ENCODE data around the gene HDGF. TPM values are rescaled to one million over a fixed set of nuclear protein-coding genes. Genes with fewer than 3 reads are reported as not detected.

The HDGF gene
- total RNA-seq, 2 donors from 2014 or later, result 92.4 to 122 TPM

GRCh38 chr1:156754219-156754618 is 2.7 kb upstream of the HDGF start:
- Histone ChIP-seq H3K27me3 (no peaks in the 10 kb centered on the region), H3K27ac (no peak overlapping the region), H3K36me3 (replicated peaks in 1 of 2; ENCODE audit: insufficient read depth in 1 of 2, low read depth in 2 of 2) (no peaks in the 10 kb centered on the region), H3K4me1 (peaks cover 22% of the 10 kb centered on the region), H3K9me3 (no peaks in the 10 kb centered on the region), H3K4me3 (no peak overlapping the region)
- TF ChIP-seq CTCF (IDR thresholded peaks at IDR 0.05) (no peak), POLR2A (IDR thresholded peaks at IDR 0.05) (no peak)
- no peak for DNase-seq
- intact Hi-C loops (cut with DNase I), result no loop called here
- no peak for ATAC-seq
- WGBS, 2 donors, result 81 to 84% methylated on average over 8 of the region's 8 CpGs

GRCh38 chr1:156752843-156753482 is 1.5 kb upstream of the HDGF start:
- H3K36me3 ChIP-seq (replicated peaks in 1 of 2; ENCODE audit: insufficient read depth in 1 of 2, low read depth in 2 of 2), result no peaks in the 10 kb centered on the region
- H3K9me3 ChIP-seq, result no peaks in the 10 kb centered on the region
- H3K27me3 ChIP-seq, result no peaks in the 10 kb centered on the region
- ATAC-seq (no peak), DNase-seq (no peak)
- peak overlapping the region in 1 of 2 donors; percentile 98 for H3K4me3 ChIP-seq
- H3K4me1 ChIP-seq, result peaks cover 34% of the 10 kb centered on the region
- no peak for TF ChIP-seq POLR2A (IDR thresholded peaks at IDR 0.05)
- no peak for TF ChIP-seq CTCF (IDR thresholded peaks at IDR 0.05)
- intact Hi-C loops (cut with DNase I), result no loop called here
- peak overlapping the region in 2 of 4 donors; percentile 98 to 99 for H3K27ac ChIP-seq
- WGBS, 2 donors, result 4 to 21% methylated on average over 1 of the region's 1 CpG

- DNase-seq (peak; percentile 96 to 98 (median 98)), ATAC-seq (peak; percentile 87)
- H3K9me3 ChIP-seq, result no peaks in the 10 kb centered on the region
- TF ChIP-seq CTCF (IDR thresholded peaks at IDR 0.05) (peak in 2 of 7 experiments; percentile 32 to 37), POLR2A (IDR thresholded peaks at IDR 0.05) (peak; percentile 31 to 72 (median 63))
- peak overlapping the region; percentile 92 to 99 (median 98) for H3K27ac ChIP-seq
- intact Hi-C loops (cut with DNase I), result no loop called here
- 1% methylated on average over 21 to 48 of the region's 68 CpGs for WGBS, 2 donors
- no peaks in the 10 kb centered on the region for H3K27me3 ChIP-seq
- no peaks in the 10 kb centered on the region for H3K36me3 ChIP-seq (replicated peaks in 1 of 2; ENCODE audit: insufficient read depth in 1 of 2, low read depth in 2 of 2)
- peaks cover 43% of the 10 kb centered on the region for H3K4me1 ChIP-seq
- peak overlapping the region; percentile 98 for H3K4me3 ChIP-seq
Observed at GRCh38 chr1:156751757-156752481, 444 bp upstream of the HDGF start.

- peak in 4 of 7 experiments; percentile 8 to 32 (median 20) for TF ChIP-seq CTCF (IDR thresholded peaks at IDR 0.05)
- peak in 2 of 3 donors; percentile 21 to 32 for TF ChIP-seq POLR2A (IDR thresholded peaks at IDR 0.05)
- H3K4me1 ChIP-seq, result peaks cover 53% of the 10 kb centered on the region
- H3K9me3 ChIP-seq, result no peaks in the 10 kb centered on the region
- ATAC-seq (peak; percentile 39), DNase-seq (peak; percentile 65 to 69 (median 68))
- no peaks in the 10 kb centered on the region for H3K27me3 ChIP-seq
- WGBS, 2 donors, result 0 to 1% methylated on average over 33 to 58 of the region's 64 CpGs
- peak overlapping the region; percentile 92 to 99 (median 98) for H3K27ac ChIP-seq
- intact Hi-C loops (cut with DNase I), result no loop called here
- peak overlapping the region; percentile 66 to 97 for H3K4me3 ChIP-seq
- H3K36me3 ChIP-seq (replicated peaks in 1 of 2; ENCODE audit: insufficient read depth in 1 of 2, low read depth in 2 of 2), result no peaks in the 10 kb centered on the region
Observed at GRCh38 chr1:156750711-156751450, 594 bp downstream of the HDGF start.

All from body of pancreas (tissue), 4 donors.